ENCODE measurements around the gene ZDHHC11B.

- TF ChIP-seq CTCF (IDR thresholded peaks at IDR 0.05; ENCODE audit: low read depth, low read length) (no peak), MAX (IDR thresholded peaks at IDR 0.05; ENCODE audit: low read depth, low read length) (no peak), POLR2A (IDR thresholded peaks at IDR 0.05; ENCODE audit: extremely low read depth, insufficient read length) (no peak), MYC (IDR thresholded peaks at IDR 0.05; ENCODE audit: low read depth, low read length) (no peak)
These were observed 67.4 kb downstream of the ZDHHC11B start for GRCh38 chr5:717143-717542.

Data from NB4 (cell line).